HG02642 (cell line): Measurements from ENCODE around the gene FIZ1.

Source experiments
- ATAC-seq: cut with Tn5 transposase; IDR thresholded peaks from one replicate; pipeline ENCODE4 v1.9.1; 2021; ENCODE audit warnings: mild to moderate bottlenecking; ENCODE audit not compliant: unreplicated experiment, poor library complexity

Gene FIZ1, protein sequence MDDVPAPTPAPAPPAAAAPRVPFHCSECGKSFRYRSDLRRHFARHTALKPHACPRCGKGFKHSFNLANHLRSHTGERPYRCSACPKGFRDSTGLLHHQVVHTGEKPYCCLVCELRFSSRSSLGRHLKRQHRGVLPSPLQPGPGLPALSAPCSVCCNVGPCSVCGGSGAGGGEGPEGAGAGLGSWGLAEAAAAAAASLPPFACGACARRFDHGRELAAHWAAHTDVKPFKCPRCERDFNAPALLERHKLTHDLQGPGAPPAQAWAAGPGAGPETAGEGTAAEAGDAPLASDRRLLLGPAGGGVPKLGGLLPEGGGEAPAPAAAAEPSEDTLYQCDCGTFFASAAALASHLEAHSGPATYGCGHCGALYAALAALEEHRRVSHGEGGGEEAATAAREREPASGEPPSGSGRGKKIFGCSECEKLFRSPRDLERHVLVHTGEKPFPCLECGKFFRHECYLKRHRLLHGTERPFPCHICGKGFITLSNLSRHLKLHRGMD

GRCh38 chr19:55599468-55599841 lies at the start of gene FIZ1:
Gene FIZ1, minus strand, starts transcription at chr19:55599517. Its CDS starts 1,652 bp downstream, at chr19:55597865.
- peak; percentile 60 for ATAC-seq

GRCh38 chr19:55648585-55649267 lies 49.4 kb upstream of the FIZ1 start:
- ATAC-seq = no peak

GRCh38 chr19:55647732-55648584 lies 48.6 kb upstream of the FIZ1 start, which contains the start of gene CCDC106:
Gene CCDC106, plus strand, starts transcription at chr19:55648212. Its CDS starts 835 bp downstream, at chr19:55649047.
- peak; percentile 34 for ATAC-seq

- ATAC-seq = no peak
Measured at GRCh38 chr19:55646889-55647731, 47.8 kb upstream of the FIZ1 start.

GRCh38 chr19:55645512-55645881 lies 46.2 kb upstream of the FIZ1 start:
- no peak for ATAC-seq

DNA sequence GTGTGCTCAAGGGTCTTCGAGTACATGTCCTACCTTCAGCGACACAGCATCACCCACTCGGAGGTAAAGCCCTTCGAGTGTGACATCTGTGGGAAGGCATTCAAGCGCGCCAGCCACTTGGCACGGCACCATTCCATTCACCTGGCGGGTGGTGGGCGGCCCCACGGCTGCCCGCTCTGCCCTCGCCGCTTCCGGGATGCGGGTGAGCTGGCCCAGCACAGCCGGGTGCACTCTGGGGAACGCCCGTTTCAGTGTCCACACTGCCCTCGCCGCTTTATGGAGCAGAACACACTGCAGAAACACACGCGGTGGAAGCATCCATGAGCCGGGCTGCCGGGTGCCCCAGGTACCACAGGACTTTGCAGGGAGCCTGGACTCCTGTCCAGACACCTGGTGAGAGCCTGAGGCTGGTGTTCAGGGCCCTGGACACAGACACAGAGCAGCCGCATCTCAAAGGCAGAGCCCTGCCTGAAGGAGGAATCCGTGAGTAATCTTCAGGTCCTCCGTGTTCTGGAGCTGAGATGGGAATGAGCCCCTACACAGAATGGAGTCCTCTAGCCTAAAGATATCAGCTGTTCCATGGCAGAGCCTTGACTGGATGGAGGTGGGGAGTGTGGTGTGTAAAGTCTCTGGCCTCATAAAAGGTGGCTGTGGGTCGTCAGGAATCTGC lies 45.7 kb upstream of the FIZ1 start:
- no peak for ATAC-seq

DNA sequence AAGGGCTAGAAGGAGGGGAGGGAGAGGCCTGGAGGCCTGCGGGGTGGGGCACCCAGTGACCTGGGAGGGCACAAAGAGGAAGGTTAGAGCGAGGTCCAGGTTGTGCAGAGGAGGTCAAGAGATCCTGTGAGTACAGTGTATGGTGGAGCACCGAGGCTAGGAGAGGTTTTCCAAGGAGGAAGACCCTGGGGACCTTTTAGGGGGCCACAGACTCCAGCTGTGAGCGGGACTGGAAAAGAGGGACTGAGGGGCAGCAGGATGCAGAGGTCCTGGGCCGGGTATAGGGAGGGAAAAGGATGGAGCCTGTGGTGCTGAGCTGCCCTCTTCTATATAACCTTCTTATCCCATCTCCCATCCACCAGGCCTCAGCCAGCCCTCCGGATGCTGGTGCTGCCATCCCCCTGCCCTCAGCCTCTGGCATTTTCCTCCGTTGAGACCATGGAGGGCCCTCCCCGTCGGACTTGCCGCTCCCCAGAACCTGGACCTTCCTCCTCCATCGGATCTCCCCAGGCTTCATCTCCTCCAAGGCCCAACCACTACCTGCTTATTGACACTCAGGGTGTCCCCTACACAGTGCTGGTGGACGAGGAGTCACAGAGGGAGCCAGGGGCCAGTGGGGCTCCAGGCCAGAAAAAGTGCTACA lies 45.0 kb upstream of the FIZ1 start:
- no peak for ATAC-seq

DNA sequence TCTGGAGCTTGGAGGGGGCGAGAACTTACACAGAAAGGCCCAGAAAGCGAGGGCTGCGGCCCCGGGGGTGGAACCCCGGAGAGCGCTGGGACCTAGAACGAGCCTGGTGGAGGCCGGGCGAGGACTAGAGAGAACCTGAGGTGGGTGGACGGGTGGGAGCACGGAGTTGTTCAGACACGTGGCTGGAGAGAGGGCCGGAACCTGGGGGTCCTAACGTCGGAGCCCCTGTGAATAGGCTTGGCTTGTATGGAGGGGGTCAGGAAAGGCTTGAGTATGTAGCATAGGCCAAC lies 44.5 kb upstream of the FIZ1 start:
- no peak for ATAC-seq

GRCh38 chr19:55643003-55643886 lies 43.9 kb upstream of the FIZ1 start, which contains the start of gene ZNF581:
Gene ZNF581, plus strand, starts transcription at chr19:55643649. Its CDS starts 923 bp downstream, at chr19:55644572.
- peak; percentile 32 for ATAC-seq

- ATAC-seq = peak; percentile 5
Measured at GRCh38 chr19:55642153-55643002, 43.1 kb upstream of the FIZ1 start.

- no peak for ATAC-seq
Measured at GRCh38 chr19:55641426-55642152, 42.3 kb upstream of the FIZ1 start.

DNA sequence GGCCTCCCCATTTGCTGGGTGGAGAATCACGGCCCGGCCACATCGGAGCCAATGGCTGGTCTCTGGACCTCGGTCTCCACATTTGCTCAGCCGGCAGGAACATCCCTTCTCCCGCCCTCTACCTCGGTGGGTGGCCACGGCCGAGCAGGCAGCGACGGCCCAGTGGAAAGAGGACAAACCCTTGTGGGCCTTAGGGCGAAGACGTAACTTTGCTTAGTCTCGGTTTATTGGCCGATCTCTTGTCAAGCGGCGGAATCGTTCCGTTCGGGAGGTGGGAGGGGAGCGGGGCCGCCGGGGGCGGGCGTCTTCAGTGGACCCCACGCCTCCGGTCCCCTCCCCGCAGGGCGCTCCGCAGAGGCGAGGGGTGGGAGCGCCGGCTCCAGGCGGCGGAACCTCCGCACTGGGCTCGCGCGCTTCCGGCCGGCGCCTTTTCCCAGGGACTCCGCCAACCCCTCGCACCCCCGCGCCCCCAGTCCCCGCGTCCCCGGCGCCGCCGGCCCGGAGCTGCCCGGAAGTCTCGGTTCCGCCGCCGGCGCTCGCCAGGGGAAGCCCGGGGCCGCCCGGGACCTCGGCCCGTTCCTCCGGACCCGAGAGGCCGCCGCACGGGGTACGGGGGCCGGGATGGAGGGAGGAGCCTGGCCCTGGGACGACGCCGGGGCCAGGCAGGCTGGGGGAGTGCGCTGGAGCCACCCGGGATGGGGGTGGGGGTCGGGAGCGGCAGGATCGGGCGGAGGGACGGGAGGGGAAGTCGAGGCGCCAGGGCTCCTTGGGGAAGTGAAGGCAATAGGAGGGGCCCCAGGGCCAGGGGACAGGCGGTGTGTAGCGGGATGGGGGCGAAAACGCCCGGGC lies 41.5 kb upstream of the FIZ1 start, which contains the start of gene ZNF580:
Gene ZNF580, plus strand, starts transcription at position 426 of the 849 bp plus-strand sequence. CDS start 1,507 bp downstream, outside the sequence.
- ATAC-seq = peak; percentile 34

GRCh38 chr19:55640043-55640576 lies 40.8 kb upstream of the FIZ1 start:
- no peak for ATAC-seq

DNA sequence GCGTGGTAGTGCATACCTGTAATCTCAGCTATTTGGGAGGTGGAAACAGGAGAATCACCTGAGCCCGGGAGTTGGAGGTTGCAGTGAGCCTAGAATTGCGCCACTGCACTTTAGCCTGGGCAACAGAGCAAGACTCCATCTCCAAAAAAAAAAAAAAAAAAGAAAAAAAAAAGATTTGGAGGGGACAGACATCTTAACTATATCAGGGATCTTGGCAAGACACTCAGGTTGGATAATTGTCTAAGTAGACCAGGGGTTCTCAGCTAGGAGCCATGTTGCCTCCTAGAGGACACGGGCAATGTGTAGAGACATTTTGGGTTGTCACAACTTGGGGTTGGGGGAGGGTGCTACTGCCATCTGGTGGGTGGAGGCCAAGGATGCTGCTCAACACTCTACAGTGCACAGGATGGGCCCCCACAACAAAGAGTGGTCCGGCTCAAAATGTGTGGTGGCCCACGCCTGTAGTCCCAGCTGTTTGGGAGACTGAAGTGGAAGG lies 39.6 kb upstream of the FIZ1 start:
- no peak for ATAC-seq

DNA sequence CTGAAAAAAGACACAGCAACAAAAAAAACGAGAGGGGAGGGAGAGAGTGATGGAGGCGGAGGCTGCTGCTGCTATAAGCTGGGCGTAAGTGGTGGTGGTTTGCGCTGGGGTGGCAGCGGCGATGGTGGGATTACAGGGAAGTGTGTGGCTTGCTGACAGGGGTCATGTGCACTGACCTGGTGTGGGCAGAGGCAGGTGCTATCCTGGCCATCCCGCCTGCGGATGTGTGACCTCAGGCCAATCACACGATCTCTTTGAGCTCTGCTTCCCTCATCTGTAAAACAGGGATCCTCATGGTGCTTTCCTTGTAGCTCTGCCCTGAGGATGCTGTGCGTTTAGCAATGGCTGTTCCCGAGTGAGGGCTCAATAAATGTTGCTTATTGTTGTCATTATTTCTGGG lies 38.2 kb upstream of the FIZ1 start:
- ATAC-seq = no peak
